ENCODE measurements around the gene SNRPD1. TPM values are rescaled to one million over a fixed set of nuclear protein-coding genes. Genes with fewer than 3 reads are reported as not detected.

Gene SNRPD1
- total and polyA plus RNA-seq, 9 of the 15 experiments (the other 6 are each of a cell fraction or from before 2014, with no cell fraction given), result 186 to 1,063 (median 313) TPM

DNA sequence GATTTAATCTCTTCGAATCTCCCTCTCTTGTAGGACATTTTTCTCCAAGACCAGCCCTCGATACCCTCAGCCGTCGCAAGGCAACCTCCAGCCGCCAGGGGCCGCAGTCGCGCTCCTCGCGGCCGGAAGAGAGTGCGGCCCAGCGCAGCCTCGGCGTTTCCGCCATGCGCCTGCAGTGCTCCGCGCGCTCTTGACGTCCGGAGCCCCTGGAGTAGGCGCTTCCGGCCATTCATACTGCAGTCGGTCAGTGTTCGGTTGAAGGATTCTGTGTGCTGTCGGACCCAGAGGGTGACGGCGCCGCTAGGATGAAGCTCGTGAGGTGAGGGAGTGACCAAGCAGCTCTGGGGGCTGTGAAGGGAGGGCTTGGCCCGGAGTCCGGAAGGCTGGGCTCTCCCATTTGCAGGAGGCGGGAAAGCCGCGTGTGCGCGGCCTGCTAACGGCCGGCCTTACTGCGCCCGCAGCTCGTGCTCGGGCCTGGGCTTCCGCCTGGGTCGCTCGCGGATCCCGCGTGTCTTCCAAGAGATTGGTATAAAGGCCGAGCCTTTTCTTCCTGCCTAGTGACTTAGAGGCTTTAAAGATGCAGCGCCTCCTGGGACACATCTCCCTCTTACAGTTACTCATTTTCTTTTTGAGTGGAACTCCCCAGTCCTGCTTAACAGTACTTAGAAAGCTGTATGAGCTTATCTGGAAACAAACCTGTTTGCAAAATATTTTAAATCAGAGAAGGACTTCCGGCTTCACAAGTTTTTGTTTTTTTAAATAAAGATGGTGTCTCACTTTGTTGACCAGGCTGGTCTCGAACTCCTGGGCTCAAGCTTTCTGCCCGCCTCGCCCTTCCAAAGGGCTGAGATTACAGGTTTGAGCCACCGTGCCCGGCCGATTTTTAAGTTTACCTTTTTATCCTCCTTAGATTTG is at the start of gene SNRPD1 (continued):
- TF ChIP-seq GABPB1 (CRISPR knock-in tag; IDR thresholded peaks at IDR 0.05), result peak; percentile 97
- TF ChIP-seq, protein P1, sequence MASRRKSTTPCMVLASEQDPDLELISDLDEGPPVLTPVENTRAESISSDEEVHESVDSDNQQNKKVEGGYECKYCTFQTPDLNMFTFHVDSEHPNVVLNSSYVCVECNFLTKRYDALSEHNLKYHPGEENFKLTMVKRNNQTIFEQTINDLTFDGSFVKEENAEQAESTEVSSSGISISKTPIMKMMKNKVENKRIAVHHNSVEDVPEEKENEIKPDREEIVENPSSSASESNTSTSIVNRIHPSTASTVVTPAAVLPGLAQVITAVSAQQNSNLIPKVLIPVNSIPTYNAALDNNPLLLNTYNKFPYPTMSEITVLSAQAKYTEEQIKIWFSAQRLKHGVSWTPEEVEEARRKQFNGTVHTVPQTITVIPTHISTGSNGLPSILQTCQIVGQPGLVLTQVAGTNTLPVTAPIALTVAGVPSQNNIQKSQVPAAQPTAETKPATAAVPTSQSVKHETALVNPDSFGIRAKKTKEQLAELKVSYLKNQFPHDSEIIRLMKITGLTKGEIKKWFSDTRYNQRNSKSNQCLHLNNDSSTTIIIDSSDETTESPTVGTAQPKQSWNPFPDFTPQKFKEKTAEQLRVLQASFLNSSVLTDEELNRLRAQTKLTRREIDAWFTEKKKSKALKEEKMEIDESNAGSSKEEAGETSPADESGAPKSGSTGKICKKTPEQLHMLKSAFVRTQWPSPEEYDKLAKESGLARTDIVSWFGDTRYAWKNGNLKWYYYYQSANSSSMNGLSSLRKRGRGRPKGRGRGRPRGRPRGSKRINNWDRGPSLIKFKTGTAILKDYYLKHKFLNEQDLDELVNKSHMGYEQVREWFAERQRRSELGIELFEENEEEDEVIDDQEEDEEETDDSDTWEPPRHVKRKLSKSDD (conservative IDR thresholded peaks at IDR 0.05; ENCODE audit: low read length), result peak; percentile 90
- TF ChIP-seq, protein P2, sequence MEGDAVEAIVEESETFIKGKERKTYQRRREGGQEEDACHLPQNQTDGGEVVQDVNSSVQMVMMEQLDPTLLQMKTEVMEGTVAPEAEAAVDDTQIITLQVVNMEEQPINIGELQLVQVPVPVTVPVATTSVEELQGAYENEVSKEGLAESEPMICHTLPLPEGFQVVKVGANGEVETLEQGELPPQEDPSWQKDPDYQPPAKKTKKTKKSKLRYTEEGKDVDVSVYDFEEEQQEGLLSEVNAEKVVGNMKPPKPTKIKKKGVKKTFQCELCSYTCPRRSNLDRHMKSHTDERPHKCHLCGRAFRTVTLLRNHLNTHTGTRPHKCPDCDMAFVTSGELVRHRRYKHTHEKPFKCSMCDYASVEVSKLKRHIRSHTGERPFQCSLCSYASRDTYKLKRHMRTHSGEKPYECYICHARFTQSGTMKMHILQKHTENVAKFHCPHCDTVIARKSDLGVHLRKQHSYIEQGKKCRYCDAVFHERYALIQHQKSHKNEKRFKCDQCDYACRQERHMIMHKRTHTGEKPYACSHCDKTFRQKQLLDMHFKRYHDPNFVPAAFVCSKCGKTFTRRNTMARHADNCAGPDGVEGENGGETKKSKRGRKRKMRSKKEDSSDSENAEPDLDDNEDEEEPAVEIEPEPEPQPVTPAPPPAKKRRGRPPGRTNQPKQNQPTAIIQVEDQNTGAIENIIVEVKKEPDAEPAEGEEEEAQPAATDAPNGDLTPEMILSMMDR (IDR thresholded peaks at IDR 0.05 in 2 of 3, conservative IDR thresholded peaks at IDR 0.05 in 1 of 3; ENCODE audit: insufficient read depth in 2 of 3, low read depth in 1 of 3, low read length in 3 of 3), result peak; percentile 91 to 95 (median 94)
- TF ChIP-seq GABPB2 (CRISPR knock-in tag; conservative IDR thresholded peaks at IDR 0.05), result no peak
- no peak for TF ChIP-seq U2AF1 (optimal IDR thresholded peaks at IDR 0.05; ENCODE audit: low read depth, low read length)
- TF ChIP-seq PPARD (CRISPR knock-in tag; IDR thresholded peaks at IDR 0.05), result no peak
- no peak for TF ChIP-seq PATZ1 (CRISPR knock-in tag; IDR thresholded peaks at IDR 0.05; ENCODE audit: borderline replicate concordance)
- no peak for TF ChIP-seq THRAP3 (IDR thresholded peaks at IDR 0.05; ENCODE audit: borderline replicate concordance)
- TF ChIP-seq ATF2 (CRISPR knock-in tag; IDR thresholded peaks at IDR 0.05), result no peak
- TF ChIP-seq NFE2L1 (tag; IDR thresholded peaks at IDR 0.05; ENCODE audit: borderline replicate concordance, low read depth), result no peak
- no peak for TF ChIP-seq HOMEZ (CRISPR knock-in tag; IDR thresholded peaks at IDR 0.05)
- TF ChIP-seq KLF13 (tag; IDR thresholded peaks at IDR 0.05; ENCODE audit: borderline replicate concordance, low read depth), result 0 out of 2 replicates have a peak, but pooled peaks have one; percentile 45
- TF ChIP-seq TRIM28 (IDR thresholded peaks at IDR 0.05), result no peak
- TF ChIP-seq SMARCB1 (IDR thresholded peaks at IDR 0.05; ENCODE audit: insufficient read length, low read depth), result no peak
- peak; percentile 22; the same call in 1 of the 2 replicates for TF ChIP-seq TEAD4 (IDR thresholded peaks at IDR 0.05; ENCODE audit: low read length)
- no peak for TF ChIP-seq TEAD4 (CRISPR knock-in tag; IDR thresholded peaks at IDR 0.05; ENCODE audit: borderline replicate concordance)

Measured in K562 (cell line).